ENCODE measurements around the gene ASAP3. TPM values are rescaled to one million over a fixed set of nuclear protein-coding genes. Genes with fewer than 3 reads are reported as not detected.

ASAP3 gene
- total RNA-seq, 4 donors from 2014 or later: 68.7 to 130 (median 88.5) TPM

DNA sequence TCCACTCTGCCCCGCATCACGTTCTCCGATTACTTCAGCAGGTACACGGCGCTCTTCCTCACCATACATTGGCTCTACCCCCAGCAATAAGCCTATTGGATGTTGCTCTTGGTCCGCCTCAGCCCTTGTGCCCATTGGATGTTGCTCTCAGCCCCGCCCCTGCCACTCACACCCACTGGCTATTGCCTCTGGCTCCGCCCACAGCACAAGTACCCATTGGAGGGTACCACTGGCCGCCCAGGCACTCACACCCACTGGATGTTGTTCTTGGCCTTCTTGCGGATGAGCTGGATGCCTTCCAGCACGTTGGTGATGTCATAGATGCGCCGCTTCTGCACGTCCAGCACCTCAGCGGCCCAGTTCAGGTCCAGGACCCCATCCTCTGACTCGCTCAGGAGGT lies 37.6 kb upstream of the ASAP3 start:
- Histone ChIP-seq H3K4me1 (peaks cover 24% of the 10 kb centered on the region), H3K27me3 (no peaks in the 10 kb centered on the region), H3K36me3 (peaks cover 6% of the 10 kb centered on the region), H3K4me3 (no peak overlapping the region), H3K27ac (no peak overlapping the region), H3K9me3 (no peaks in the 10 kb centered on the region)
- DNase-seq (ENCODE audit: low spot score in 2 of 2): no peak
- 95% methylated on average over 16 of the region's 16 CpGs for WGBS
- TF ChIP-seq, protein P1, sequence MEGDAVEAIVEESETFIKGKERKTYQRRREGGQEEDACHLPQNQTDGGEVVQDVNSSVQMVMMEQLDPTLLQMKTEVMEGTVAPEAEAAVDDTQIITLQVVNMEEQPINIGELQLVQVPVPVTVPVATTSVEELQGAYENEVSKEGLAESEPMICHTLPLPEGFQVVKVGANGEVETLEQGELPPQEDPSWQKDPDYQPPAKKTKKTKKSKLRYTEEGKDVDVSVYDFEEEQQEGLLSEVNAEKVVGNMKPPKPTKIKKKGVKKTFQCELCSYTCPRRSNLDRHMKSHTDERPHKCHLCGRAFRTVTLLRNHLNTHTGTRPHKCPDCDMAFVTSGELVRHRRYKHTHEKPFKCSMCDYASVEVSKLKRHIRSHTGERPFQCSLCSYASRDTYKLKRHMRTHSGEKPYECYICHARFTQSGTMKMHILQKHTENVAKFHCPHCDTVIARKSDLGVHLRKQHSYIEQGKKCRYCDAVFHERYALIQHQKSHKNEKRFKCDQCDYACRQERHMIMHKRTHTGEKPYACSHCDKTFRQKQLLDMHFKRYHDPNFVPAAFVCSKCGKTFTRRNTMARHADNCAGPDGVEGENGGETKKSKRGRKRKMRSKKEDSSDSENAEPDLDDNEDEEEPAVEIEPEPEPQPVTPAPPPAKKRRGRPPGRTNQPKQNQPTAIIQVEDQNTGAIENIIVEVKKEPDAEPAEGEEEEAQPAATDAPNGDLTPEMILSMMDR (IDR thresholded peaks at IDR 0.05): no peak
- no peak for TF ChIP-seq EP300 (IDR thresholded peaks at IDR 0.05)
- no peak for TF ChIP-seq POLR2AphosphoS5 (IDR thresholded peaks at IDR 0.05)
- no peak for TF ChIP-seq POLR2A (IDR thresholded peaks at IDR 0.05)

DNA sequence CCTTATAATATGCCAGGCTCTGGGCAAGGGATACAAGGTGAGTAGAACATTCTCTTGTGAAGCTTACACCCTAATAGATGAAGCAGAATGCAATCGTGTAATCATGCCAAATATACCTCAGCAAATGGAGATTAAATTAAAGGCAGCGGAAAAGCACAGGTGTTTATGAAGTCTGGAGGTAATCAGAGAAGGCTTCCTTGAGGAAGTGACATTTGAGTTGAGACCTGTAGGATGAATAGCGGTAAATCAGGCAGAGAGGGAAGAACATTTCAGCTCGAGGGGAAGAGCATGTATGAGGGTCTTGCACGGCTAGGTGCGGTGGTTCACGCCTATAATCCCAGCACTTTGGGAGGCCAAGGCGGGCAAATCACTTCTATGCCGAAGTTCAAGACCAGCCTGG lies 33.6 kb upstream of the ASAP3 start:
- Histone ChIP-seq H3K9me3 (no peaks in the 10 kb centered on the region), H3K36me3 (peaks cover 6% of the 10 kb centered on the region), H3K27me3 (no peaks in the 10 kb centered on the region), H3K4me1 (no peaks in the 10 kb centered on the region), H3K4me3 (no peak overlapping the region), H3K27ac (no peak overlapping the region)
- WGBS: 92% methylated on average over 9 of the region's 9 CpGs
- TF ChIP-seq POLR2AphosphoS5 (IDR thresholded peaks at IDR 0.05) (no peak), EP300 (IDR thresholded peaks at IDR 0.05) (no peak), POLR2A (IDR thresholded peaks at IDR 0.05) (no peak)
- TF ChIP-seq, protein P1 (IDR thresholded peaks at IDR 0.05): no peak
- DNase-seq (ENCODE audit: low spot score in 2 of 2): no peak

DNA sequence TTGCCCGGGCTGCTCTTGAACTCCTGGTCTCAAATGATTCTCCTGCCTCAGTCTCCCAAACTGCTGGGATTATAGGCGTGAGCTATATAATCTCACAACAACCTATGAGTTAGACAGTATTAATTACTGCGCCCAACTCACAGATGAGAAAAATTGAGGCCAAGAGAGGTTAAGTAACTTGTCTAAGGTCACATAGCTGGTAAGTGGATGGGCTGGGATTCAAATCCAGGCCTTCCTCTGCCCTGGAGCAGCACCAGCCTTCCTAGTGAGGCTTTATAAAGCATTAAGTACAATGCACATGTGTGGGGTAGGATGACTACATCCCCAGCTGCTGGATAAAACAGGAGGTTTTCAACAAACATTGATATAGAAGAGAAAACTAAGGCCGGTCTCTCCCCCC lies 31.9 kb upstream of the ASAP3 start:
- 100% methylated on average over 4 of the region's 4 CpGs for WGBS
- Histone ChIP-seq H3K9me3 (no peaks in the 10 kb centered on the region), H3K27me3 (no peaks in the 10 kb centered on the region), H3K4me1 (no peaks in the 10 kb centered on the region), H3K27ac (no peak overlapping the region), H3K36me3 (peaks cover 6% of the 10 kb centered on the region), H3K4me3 (no peak overlapping the region)
- no peak for TF ChIP-seq EP300 (IDR thresholded peaks at IDR 0.05)
- TF ChIP-seq POLR2AphosphoS5 (IDR thresholded peaks at IDR 0.05): no peak
- TF ChIP-seq, protein P1 (IDR thresholded peaks at IDR 0.05): no peak
- no peak for TF ChIP-seq POLR2A (IDR thresholded peaks at IDR 0.05)
- DNase-seq (ENCODE audit: low spot score in 2 of 2): no peak

DNA sequence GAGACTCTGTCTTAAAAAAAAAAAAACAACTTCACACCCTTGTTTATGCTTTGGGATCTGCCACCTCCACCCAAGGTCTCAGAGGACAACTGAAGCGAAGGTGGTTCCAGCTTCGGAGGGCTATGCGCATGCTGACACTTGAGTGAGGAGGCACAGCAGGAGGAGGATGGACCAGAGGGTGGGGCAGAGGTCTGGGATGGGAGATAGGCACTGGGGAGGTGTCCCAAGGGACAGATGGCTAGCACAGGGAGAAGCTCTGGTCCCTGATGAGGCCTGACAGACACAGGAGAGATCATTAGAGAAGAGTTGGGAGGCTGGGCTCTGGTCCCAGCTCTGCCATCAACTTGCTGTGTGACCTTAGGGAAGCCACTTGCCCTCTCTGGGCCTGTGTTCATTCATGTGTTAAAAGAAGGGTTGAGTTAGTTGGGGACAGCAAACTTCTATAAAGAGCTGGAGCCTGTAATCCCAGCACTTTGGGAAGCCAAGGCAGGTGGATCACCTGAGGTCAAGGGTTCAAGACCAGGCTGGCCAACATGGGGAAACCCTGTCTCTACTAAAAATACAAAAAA lies 30.2 kb upstream of the ASAP3 start:
- WGBS: 87% methylated on average over 3 of the region's 3 CpGs

DNA sequence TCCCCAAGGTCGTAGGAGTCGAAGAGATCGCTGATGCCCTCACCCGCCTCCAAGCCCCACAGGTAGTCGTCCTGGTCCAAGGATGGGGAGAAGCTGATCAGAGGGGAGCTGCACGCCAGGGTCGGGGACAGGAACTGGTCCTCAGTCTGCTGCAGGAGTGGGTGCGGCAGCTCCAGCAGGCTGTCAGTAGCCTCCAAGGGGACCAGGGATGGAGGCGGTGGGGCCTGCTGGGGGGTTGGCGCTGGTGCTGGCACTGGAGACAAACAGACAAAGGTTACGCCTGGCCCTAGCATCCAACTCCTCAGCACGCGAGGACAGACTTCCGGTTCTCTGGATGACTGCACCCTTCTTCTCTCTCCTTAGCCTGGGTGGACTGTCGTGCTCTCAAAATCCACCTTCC lies 25.9 kb upstream of the ASAP3 start:
- DNase-seq (ENCODE audit: low spot score in 2 of 2): no peak
- no peak overlapping the region for H3K4me3 ChIP-seq
- H3K4me1 ChIP-seq: no peaks in the 10 kb centered on the region
- 98% methylated on average over 15 of the region's 15 CpGs for WGBS
- no peak overlapping the region for H3K27ac ChIP-seq
- no peaks in the 10 kb centered on the region for H3K27me3 ChIP-seq
- no peaks in the 10 kb centered on the region for H3K9me3 ChIP-seq
- TF ChIP-seq, protein P1 (IDR thresholded peaks at IDR 0.05): no peak
- TF ChIP-seq EP300 (IDR thresholded peaks at IDR 0.05): no peak
- TF ChIP-seq POLR2A (IDR thresholded peaks at IDR 0.05): no peak
- TF ChIP-seq POLR2AphosphoS5 (IDR thresholded peaks at IDR 0.05): no peak
- H3K36me3 ChIP-seq: no peaks in the 10 kb centered on the region

More for the DNA sequence above, 30.2 kb upstream of the ASAP3 start:
- TF ChIP-seq EP300 (IDR thresholded peaks at IDR 0.05): no peak
- TF ChIP-seq POLR2A (IDR thresholded peaks at IDR 0.05): no peak
- TF ChIP-seq POLR2AphosphoS5 (IDR thresholded peaks at IDR 0.05): no peak
- TF ChIP-seq, protein P1 (IDR thresholded peaks at IDR 0.05): no peak
- Histone ChIP-seq H3K4me1 (no peaks in the 10 kb centered on the region), H3K36me3 (peaks cover 6% of the 10 kb centered on the region), H3K9me3 (no peaks in the 10 kb centered on the region), H3K27me3 (no peaks in the 10 kb centered on the region), H3K27ac (no peak overlapping the region), H3K4me3 (no peak overlapping the region)
- no peak for DNase-seq (ENCODE audit: low spot score in 2 of 2)
